Activated CD4-positive, alpha-beta T cell treated with anti-CD3 and anti-CD28 coated beads, Interleukin-2, amount 50 U/mL, for 24 hours (primary cell): Measurements from ENCODE around the gene SYAP1.
"Not testable (repeated sequence)": the region's sequence is repeated elsewhere in the genome, so short reads cannot be mapped to it uniquely, and the experiment has no call there.

Source experiments
- DNase-seq, 2 donors: peaks; one replicate each; pipeline ENCODE4 v3.0.0-alpha.2; 2020; ENCODE audit warnings: low read depth in 1 of 2, low spot score in 1 of 2

The SYAP1 gene

DNA sequence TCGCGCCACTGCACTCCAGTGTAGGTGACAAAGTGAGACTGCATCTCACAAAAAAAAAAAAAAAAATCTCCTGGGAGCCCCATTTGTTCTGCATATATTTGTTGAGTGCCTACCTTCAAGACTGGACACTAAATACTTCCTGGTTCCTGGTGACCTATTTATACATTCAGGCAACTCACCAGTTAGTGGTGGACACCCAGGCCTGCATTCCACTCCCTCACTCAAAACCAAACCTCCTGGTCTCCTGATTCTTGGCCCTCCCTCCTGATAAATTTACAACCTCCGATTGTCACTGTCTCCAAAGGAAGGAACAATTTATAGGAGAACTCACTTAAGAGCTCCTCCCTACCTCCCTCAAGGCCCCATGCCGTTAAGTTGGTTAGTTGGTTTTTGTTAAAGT, 3.1 kb downstream of the SYAP1 start:
- DNase-seq: no peak

DNA sequence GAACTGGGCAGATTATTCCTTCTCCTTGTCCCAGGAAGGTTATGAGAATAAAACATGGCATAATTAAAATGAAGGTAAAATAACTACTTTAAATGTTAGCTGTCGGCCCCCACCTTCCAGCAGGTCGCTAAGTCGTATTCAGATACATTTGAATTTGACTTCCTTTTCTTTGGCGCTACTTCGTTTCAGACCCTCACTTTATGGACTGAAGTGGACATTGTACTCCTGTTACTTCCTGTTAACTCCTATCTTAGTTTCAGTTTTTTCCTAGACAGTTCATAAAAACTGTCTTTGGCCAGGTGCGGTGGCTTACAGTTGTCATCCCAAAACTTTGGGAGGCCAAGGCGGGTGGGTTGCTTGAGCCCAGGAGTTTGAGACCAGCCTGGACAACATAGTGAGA, 5.7 kb downstream of the SYAP1 start:
- DNase-seq: no peak

DNA sequence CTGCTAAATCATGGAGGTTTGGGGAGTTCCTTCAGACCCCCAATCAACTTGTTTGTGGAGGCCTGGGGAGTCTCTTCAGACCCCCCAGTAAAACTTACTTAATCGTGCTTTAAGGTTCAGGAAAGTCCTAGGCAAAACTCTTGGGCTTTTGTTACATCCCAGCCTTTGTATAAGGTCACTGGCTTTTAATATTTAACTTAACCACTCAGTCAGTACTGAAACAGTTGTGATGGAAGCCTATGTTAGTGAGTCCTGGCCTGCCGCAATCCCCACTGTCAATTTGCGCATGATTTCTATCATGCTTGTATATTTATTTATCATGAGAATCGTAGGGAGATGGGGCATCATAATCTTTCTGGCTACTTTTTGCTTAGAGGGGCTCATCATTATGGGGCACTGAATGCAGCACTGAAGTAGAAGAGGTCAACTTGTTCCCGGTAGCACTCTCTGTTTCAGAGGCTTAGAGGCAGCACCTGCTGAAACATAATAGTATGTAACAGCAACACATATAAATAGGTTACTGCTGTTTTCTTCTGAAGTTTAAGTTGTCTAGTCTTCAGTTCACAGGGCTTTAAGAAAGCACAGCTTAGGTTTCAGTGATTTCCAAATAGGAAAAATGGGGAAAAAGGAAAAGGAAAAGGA, 7.1 kb downstream of the SYAP1 start:
- DNase-seq: not testable (repeated sequence)

DNA sequence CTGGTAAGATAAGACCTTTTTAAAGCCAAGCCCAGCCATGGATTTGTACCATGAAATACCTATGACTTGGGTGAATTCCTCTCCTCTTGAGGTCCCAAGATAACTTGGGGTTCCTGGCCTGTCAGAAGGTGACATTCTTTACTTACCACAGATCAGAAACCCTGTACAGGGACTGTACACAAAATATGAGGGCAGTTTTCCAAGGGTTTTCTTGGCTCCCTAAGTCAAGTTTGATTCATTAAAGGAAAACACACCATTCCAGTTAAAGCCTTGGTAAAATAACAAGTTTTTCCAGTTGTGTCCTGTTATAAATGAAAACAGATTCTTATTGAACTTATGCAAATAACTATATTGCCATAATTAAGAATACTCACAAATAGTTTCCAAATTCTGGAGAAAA, 8.2 kb downstream of the SYAP1 start:
- no peak for DNase-seq

DNA sequence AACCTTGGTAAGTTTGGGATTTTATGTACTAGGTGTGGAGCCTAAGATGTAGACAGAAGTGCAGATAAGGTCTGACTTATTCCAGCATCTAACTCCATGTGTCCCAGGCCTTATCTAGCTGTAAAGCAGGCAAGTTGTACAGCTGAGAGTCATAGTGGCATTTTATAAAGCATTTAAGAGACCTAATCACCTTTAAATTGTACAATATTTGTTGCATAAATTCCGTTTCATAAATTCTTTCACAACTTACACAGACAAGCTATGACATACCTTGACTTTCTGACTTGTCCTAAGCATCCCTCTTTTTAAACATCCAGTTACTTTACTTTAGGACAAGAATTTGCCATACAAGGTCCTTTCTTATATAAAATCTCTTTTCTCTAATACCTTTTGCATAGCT, 11.0 kb downstream of the SYAP1 start:
- DNase-seq: no peak

DNA sequence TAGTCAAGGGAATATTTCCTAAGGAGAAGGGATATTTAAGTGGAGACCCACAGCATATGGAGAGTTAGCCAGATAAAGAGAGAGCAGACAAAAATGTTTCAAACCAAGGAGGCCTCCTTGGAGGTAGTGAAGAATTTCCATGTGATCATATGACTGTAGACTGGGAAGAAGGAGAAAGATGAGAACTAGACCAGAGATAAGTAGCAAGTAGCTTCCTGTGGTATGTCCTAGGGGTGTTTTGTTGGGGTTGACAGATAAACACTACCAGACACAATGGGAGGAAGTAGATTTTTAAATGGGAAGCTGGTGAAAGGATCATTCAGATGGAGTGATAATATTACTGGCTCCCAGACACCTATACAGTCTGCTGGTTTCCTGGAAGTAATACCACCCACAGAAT, 13.6 kb downstream of the SYAP1 start:
- DNase-seq: no peak

DNA sequence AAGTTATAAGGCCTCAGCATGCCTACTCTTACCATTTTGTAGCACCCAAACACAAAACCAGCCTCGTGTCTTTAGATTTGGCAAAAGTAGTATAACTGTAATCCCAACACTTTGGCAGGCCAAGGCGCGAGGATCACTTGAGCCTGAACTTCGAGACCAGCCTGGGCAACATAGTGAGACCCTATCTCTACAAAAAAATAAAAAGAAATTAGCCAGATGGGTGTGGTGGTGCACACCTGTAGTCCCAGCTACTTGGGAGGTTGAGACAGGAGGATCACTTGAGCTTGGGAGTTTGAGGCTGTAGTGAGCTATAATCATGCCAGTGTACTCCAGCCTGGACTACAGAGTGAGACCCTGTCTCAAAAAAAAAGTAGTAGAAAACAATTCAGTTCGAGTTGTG, 17.6 kb downstream of the SYAP1 start:
- no peak for DNase-seq

DNA sequence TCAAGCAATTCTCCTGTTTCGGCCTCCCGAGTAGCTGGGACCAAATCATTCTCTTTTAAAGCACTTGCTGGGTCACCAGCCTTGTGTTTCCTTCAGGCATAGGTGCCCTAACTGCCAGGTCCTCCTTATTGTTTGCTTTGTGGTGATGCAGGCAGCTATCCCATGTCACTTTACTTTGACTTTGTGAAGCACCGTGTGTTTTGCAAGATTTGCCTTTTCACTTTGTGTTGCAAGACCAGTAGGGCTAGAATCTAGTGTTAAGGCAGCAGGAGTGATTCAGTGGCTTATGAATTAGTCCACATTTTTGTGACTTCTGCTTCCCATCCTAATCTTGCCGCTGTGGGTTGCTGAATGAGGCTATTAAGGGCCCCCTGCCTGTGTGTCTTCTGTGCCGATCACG, 20.2 kb downstream of the SYAP1 start:
- no peak for DNase-seq

DNA sequence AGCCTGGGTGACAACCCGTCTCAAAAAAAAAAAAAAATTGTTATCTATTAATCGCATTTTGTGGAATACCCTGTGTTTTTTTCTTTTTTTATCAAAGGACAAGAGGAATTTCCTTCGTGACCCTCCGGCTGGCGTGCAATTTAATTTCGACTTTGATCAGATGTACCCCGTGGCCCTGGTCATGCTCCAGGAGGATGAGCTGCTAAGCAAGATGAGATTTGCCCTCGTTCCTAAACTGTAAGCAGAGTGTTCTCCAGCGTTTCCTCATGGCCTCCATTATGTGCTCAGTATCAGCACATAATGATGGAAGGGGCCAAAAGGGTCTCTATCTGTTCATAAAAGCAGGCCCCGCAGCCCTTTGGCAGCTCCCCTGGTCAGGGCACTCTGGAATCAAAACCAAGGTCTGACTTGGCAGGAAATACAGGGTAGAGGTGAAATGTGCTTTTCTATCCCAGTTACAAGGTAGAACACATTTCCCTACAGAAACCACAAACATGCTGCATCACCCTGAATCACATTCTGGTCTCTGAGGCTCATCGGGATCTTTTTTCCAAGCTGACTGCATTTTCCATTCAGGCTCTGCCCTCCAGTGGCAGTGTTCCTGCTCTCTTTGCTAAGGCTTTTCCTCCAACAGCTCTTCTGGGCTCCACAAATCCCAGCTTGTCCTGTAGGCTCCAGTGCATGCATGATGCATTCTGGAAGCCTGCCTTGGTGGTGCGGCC, 24.4 kb downstream of the SYAP1 start:
- DNase-seq: no peak

DNA sequence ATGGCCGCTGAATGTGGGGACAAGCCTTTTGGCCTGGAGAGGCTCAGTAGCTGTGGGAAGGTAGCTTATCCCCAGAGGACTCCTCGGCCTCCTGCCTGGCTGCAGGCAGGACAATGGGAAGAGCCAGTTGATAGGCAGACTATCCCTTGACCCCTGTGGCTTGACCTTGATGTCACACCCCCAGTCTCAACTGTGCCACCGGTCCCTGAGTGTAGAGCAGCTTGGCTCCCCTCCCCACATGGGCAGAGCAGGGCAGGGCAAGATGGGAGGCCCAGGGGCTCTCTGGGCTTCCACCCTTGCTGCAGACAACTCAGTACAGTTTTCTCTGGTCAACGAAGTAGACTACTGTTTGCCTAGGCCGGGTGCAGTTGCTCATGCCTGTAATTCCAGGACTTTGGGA, 25.7 kb downstream of the SYAP1 start:
- DNase-seq: no peak

DNA sequence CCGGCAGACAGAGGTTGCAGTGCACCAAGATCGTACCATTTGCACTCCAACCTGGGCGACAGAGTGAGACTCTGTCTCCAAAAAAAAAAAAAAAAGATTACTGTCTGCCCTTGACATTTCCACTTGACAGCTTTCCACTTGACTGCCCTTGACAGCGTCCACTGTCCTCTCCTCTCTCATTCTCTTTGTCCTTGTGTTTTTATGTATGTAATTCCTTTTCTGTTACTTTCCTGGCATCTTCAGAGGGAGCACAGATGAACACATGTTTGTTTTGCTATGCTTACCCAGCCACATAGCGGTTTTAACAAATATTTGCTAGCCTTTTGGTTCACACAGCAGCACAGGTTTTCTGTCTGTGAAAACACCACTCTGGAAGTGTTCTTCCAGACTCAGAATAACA, 26.2 kb downstream of the SYAP1 start:
- no peak for DNase-seq

DNA sequence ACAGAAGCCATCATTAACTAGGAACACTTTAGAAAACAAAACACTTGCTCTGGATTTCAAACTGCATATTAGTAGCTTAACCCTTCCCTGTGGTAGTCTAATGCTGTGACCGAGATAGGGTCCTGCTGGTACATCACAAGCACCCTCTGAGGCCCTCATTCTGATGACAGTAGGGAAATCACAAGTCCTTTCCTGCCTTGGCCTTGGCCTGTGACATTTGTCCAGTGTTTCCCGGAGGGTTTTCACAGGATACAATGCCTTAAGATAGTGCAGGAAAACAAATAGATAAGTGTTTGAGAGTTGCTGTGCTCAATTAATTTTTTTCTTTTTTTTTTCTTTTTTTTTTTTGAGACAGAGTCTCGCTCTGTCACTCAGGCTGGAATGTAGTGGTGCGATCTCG, 29.0 kb downstream of the SYAP1 start:
- no peak for DNase-seq

DNA sequence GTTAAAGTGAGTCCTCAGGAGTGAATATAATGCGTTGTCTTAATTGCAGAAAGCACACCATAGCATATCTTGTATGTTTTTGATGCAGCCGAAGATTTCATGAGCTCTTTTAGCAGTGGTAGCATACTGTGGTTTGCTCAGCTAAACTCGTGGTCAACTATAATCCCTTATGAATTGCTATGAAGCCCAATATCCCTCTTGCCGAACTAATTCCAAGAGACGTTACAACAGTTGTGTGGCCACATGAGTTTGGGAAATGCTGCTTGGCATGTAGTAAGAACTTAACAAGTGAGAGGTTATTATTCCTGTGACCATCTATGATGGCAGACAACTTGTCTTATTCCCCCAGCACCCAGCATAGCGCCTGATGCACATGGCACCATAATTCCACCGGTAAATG, 30.7 kb downstream of the SYAP1 start:
- no peak for DNase-seq

DNA sequence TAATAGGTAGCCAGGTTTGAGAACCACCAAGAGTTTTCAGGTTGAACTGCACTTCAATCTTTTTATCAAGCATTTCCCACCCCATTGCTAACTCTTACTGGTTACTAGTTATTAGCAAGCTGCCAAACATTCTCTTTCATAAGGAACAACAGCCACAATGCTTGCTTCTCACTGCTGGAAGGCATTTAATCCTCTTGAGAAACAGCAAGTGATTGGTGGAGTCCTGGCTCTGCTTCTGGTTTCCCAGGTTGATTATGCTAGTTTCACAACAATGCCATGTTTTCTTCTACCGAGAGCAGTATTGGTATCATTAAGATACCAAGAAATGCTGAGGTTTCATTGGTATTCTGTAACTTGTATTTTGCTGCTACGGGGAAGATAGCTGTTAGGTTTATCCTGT, 34.6 kb downstream of the SYAP1 start:
- DNase-seq: no peak

DNA sequence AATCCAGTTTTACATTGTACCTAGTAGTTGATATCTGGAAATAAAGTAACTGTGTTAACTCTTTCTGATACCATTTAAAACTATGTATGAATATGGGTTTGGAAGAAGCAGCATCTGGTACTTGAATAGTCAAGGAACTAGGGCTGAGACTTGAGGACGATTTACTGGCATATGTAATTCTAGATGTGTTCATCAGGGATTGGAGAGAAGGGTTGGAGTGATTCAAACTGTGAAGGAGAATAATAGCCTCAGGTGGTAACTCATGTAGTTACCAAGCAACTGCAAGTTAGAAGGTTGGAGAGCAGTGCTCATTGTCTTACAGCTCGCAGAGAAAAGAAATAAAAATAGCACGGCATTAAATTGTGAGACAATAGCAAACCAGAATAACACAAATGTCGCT, 37.3 kb downstream of the SYAP1 start:
- no peak for DNase-seq

DNA sequence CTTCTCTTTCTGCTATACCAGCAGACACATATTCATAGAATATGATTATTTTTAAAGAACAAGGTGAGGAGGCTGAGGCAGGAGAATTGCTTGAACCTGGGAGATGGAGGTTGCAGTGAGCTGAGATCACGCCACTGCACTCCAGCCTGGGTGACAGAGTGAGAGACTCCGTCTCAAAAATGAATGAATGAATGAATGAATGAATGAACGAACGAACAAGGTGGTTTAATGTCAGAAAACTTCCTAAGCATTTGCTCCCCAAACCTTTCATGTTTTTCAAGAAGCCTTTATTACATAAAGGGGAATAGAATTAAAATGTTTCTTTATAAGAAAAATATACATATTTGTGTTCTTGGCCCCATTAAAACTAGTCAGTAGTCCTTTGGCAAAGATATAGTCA, 42.1 kb downstream of the SYAP1 start:
- DNase-seq: not testable (repeated sequence)

DNA sequence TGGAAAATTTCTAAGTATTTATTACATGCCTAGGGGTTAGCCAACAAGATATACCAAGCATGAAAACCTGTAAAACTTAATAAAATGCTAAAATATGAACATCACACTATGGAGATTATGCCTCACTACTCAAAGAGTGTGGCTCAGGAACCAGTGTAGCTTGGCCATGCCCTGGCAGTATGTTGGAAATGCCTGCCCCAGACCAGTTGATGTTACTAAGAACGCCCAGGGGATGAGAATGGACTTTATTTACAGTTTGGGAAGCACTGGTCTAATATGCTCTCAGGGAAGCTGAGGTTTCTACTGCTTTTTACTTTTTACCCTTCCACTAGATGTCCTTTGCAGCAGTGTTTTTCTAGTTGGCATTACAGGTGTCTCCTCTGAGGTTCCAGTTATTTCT, 43.2 kb downstream of the SYAP1 start:
- no peak for DNase-seq

DNA sequence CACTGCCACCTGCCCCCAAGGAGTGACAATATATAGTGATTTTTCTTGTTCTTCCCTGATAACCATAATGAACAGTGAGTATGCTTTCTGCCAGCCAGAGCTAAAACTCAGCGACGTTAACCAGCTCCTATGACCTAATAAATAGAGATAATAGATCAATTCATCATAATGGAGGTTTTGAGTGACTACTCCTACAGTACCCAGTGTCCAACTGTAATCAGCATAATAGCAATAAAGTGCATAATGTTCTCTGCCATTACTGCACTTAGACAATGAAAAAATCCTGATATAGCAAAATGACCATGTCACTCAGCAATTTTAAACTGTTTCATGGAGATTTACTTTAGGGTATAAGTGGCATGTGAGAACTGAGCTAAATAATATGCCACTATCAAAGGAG, 46.2 kb downstream of the SYAP1 start:
- DNase-seq: no peak

DNA sequence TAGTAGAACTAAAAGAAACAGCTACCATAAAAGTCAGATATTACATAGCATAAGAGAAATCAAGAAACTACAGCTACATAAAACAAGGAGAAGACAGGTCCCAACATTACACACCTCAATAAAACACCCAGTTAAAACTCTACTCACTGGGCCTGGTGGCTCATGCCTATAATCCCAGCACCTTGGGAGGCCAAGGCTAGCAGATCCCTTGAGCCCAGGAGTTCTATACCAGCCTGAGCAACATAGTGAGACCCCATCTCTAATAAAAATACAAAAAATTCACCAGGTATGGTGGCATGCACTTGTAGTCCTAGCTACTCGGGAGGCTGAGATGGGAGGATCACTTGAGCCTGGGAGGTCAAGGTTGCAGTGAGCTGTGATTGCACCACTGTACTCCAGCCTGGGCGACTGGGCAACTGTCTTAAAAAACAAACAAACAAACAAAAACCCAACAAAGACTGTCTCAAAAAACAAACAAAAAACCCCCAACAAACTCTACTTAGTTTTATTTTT, 51.6 kb downstream of the SYAP1 start:
- no peak for DNase-seq

DNA sequence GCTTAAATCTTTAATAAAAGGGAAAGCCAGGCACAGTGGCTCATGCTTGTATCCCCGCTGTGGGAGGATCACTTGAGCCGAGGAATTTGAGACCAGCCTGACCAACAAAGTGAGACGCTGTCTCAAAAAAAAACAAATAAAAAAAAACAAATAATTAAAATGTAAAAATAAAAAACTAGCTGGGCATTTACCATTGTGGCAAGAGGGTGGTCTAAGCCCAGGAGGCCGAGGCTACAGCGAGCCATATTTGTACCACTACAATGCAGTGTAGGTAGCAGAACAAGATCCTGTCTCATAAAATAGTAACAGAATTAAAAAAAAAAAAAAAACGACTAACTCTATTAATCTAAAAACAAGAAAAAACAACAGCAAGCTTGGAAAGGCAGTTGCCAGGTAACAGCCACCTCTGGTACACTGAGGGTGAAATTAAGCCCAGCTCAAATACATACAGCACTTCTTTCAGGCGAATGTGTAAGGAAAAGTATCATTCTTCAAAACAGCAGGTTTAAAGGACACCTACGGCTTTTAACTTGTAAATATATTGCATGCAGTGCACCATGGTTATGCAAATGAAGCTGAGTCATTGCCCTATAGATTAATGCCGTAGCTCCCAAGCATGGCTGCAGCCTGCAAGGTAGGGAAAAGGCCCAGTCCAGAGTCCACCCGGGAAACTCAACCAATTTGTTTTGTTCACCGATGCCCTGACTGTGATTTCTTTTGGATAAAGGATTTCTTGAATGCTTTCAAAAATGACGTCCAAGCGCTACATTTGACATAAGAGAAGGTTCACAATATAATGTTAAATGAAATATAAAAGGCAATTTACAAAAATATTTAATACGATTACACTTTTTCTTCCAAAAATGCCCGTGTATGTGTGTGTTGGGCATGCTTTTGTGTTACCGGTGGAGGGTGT, 52.3 kb downstream of the SYAP1 start:
- DNase-seq: no peak

DNA sequence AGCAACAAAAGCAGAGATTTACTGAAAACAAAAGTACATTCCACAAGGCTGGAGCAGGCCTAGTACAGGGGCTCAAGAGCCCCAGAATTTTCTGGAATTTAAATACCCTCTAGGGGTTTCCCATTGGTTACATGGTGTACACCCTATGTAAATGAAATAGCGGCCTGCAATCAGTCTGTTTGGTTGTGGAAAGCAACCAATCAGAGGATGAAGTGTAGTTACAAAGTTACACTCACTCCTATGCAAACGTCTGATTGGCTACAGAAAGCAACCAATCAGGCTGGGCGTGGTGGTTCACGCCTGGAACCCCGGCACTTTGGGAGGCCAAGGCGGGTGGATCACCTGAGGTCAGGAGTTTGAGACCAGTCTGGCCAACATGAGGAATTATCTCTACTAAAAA, 53.0 kb downstream of the SYAP1 start:
- DNase-seq: no peak

DNA sequence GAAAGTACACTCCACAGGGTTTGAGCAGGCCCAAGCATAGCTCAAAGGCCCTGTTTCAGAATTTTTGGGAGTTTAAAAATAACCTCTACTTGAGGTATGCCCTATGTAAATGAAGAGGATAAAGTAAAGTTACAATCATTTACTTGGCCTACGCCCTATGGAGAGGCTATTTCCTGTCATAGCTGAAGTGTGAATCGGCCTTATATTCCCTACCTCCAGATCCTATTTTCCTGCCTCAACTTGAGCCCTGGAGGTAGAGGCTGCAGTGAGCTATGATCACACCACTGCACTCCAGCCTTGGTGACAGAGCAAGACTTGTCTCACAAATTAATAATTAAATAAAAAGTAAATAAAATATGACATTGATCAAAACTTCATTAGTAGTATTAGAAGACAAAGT, 55.3 kb downstream of the SYAP1 start:
- DNase-seq: no peak
